K562 (cell line): ENCODE measurements around the gene RACGAP1. TPM values are rescaled to one million over a fixed set of nuclear protein-coding genes. Genes with fewer than 3 reads are reported as not detected.

Source experiments
- ATAC-seq: fragments of 200-7000 bp; cut with Tn5 transposase; 3 replicates; pipeline ENCODE4 v1.9.1; 2020; ENCODE audit warnings: moderate library complexity
- BruUV-seq: library from RNA; stranded (reverse); fragments of 400-500 nt; replicated peaks from 2 replicates; lab custom pipeline; 2021; lab: Mats Ljungman, UMichigan
- CTCF ChIA-PET: fragments of 300-600 bp; formaldehyde crosslinking; extraction: SDS; loops from one replicate; lab custom pipeline; 2021; ENCODE audit warnings: low intra/inter-chr PET ratio; lab: Yijun Ruan, JAX
- POLR2A ChIA-PET: fragments of 300-600, 350-650 bp; sonication (Branson Sonifier 250); formaldehyde crosslinking; extraction: SDS; loops from one replicate; lab custom pipeline; 2021; ENCODE audit warnings: antibody characterized with exemption, inconsistent platforms; lab: Yijun Ruan, JAX
- DNase-seq, 4 experiments: peaks; one replicate each; pipeline versions ENCODE4 v3.0.0 to v3.0.0-alpha.2; 2011 to 2018; ENCODE audit warnings: low spot score in 3 of 4, mixed read lengths in 3 of 4; ENCODE audit errors: extremely low read depth in 1 of 4
- FAIRE-seq: peaks from 2 replicates; lab custom pipeline; 2011; peaks lifted over from hg19 to GRCh38; lab: Jason Lieb, UNC
- H2AFZ ChIP-seq: 2 replicates; pipeline ENCODE4 v1.6.0; 2011; ENCODE audit warnings: low read depth, low read length, control low read depth, inconsistent platforms
- H3K27ac ChIP-seq: fragments of 200-600 bp; 3 replicates; pipeline ENCODE4 v1.8.0; 2011; ENCODE audit warnings: low read depth, mild to moderate bottlenecking, control low read depth, inconsistent platforms, low read length, moderate library complexity, mixed read lengths; ENCODE audit errors: extremely low read depth
- H3K27me3 ChIP-seq, 2 experiments: fragments of 300-600 bp in 1 of 2; 2 replicates in 1 of 2; 3 replicates in 1 of 2; pipeline versions ENCODE4 v1.6.0 to v1.8.0; 2011; ENCODE audit warnings: inconsistent platforms in 2 of 2, low read length in 2 of 2, mild to moderate bottlenecking in 1 of 2, mixed read lengths in 1 of 2, moderate library complexity in 1 of 2; ENCODE audit not compliant: control insufficient read depth in 2 of 2, insufficient read depth in 2 of 2
- H3K36me3 ChIP-seq: fragments of 300-600 bp; 3 replicates; pipeline ENCODE4 v1.8.0; 2011; ENCODE audit warnings: mild to moderate bottlenecking, low read length, inconsistent platforms; ENCODE audit not compliant: control insufficient read depth, insufficient read depth
- H3K4me1 ChIP-seq, 2 experiments: fragments of 200-600 bp in 1 of 2; replicated peaks in 1 of 2; 2 replicates in 1 of 2; 3 replicates in 1 of 2; pipeline versions ENCODE4 v1.5.1 to v1.8.0; 2011; ENCODE audit warnings: inconsistent platforms in 2 of 2, low read length in 2 of 2, mild to moderate bottlenecking in 1 of 2, mixed read lengths in 1 of 2, moderate library complexity in 1 of 2; ENCODE audit not compliant: control insufficient read depth in 2 of 2, insufficient read depth in 2 of 2
- H3K4me2 ChIP-seq: 2 replicates; pipeline ENCODE4 v1.6.1; 2011; ENCODE audit warnings: low read length, control low read depth, inconsistent platforms, mixed read lengths; ENCODE audit not compliant: insufficient read depth
- H3K4me3 ChIP-seq: fragments of 200-600 bp; sonication (generic), shearing (Covaris generic); 2 replicates; pipeline ENCODE4 v1.5.1; 2016; ENCODE audit warnings: control low read depth, inconsistent platforms
- H3K79me2 ChIP-seq: fragments of 200-600 bp; 3 replicates; pipeline ENCODE4 v1.8.0; 2011; ENCODE audit warnings: low read length, inconsistent platforms; ENCODE audit not compliant: control insufficient read depth, insufficient read depth
- H3K9ac ChIP-seq, 2 experiments: 2 replicates each; pipeline versions ENCODE4 v1.6.0 to v1.6.1; 2011; ENCODE audit warnings: low read depth in 2 of 2, low read length in 2 of 2, control low read depth in 1 of 2, inconsistent platforms in 1 of 2, mild to moderate bottlenecking in 1 of 2, mixed read lengths in 1 of 2; ENCODE audit not compliant: insufficient read depth in 1 of 2
- H3K9me1 ChIP-seq: one replicate; pipeline ENCODE4 v1.6.0; 2011; ENCODE audit warnings: inconsistent platforms, mild to moderate bottlenecking, low read length, moderate library complexity; ENCODE audit not compliant: control insufficient read depth, insufficient read depth
- H3K9me3 ChIP-seq: replicated peaks from 2 replicates; pipeline ENCODE4 v1.5.1; 2011; ENCODE audit warnings: low read depth, low read length, inconsistent platforms; ENCODE audit not compliant: control insufficient read depth, insufficient read depth
- H4K20me1 ChIP-seq: replicated peaks from 2 replicates; pipeline ENCODE4 v1.6.1; 2011; ENCODE audit warnings: low read length, inconsistent platforms, mixed read lengths; ENCODE audit not compliant: control insufficient read depth, insufficient read depth
- LARP7 ChIP-seq: fragments of 450-650 bp; IDR thresholded peaks from 2 replicates; pipeline ENCODE4 v1.6.1; 2016
- MEIS2 ChIP-seq: fragments of 450-650 bp; IDR thresholded peaks from 2 replicates; pipeline ENCODE4 v1.6.1; 2014; ENCODE audit warnings: mild to moderate bottlenecking; ENCODE audit not compliant: partially characterized antibody
- RBM25 ChIP-seq: fragments of 200-400 bp; formaldehyde crosslinking; IDR thresholded peaks from 2 replicates; pipeline ENCODE4 v1.6.1; 2018; ENCODE audit warnings: low read length, low read depth, moderate library complexity; ENCODE audit not compliant: severe bottlenecking
- WGBS: fragments of 100-300 bp; shearing (Covaris generic); methylation state at CpG from one replicate; pipeline ENCODE4 v1.1.6; 2016; ENCODE audit warnings: low coverage, mixed read lengths; ENCODE audit not compliant: insufficient coverage; ENCODE audit errors: missing lambda C conversion rate; 5-methylcytosine and 5-hydroxymethylcytosine counted together
- in situ Hi-C: fragments of 300-500 bp; cut with MboI; formaldehyde crosslinking; loops from 4 replicates; pipeline ENCODE4 v1.15.0; 2018; ENCODE audit warnings: inconsistent platforms, mixed read lengths
- intact Hi-C: fragments of 100-400 bp; cut with micrococcal nuclease; formaldehyde crosslinking; loops from 2 replicates; pipeline ENCODE4 v1.14.2; 2022
- polyA plus RNA-seq, 8 experiments: library from polyadenylated mRNA; depleted of rRNA in 4 of 8; stranded (reverse) in 5 of 8; unstranded in 3 of 8; fragments of >200 nt; fragmentation: Nextera tagmentation in 2 of 8; fragmentation: Illumina TruSeq in 1 of 8; extraction: Ambion mirVana in 2 of 8; extraction: Trizol in 1 of 8; gene quantifications; 2 replicates each; pipeline versions ENCODE4 v1.2.1 to v1.2.3, GENCODE V29; 2011 to 2014; ENCODE audit warnings: inconsistent platforms in 1 of 8, missing spikeins in 1 of 8
- total RNA-seq, 7 experiments: library from RNA; depleted of rRNA in 6 of 7; stranded (reverse); fragments of >200 nt in 6 of 7; fragmentation: Illumina TruSeq in 2 of 7; extraction: Trizol in 2 of 7; gene quantifications; 2 replicates each; pipeline versions ENCODE4 v1.2.1 to v1.2.3, GENCODE V29; 2011 to 2021; ENCODE audit warnings: low replicate concordance in 1 of 7

RACGAP1 gene
- total and polyA plus RNA-seq, 9 of the 15 experiments (the other 6 are each of a cell fraction or from before 2014, with no cell fraction given), result 56.4 to 92.9 (median 71.8) TPM

GRCh38 chr12:50049254-50050118, 24.2 kb upstream of the RACGAP1 start:
- Histone ChIP-seq H3K79me2 (no peaks in the 10 kb centered on the region), H3K4me2 (peak overlapping the region; percentile 66), H3K36me3 (no peaks in the 10 kb centered on the region), H3K4me1 (peaks cover 34 to 39% of the 10 kb centered on the region in 2 experiments), H3K27ac (no peak overlapping the region), H3K9ac (peak overlapping the region in 1 of 2 experiments; percentile 34; a peak in 1 of 4 replicates), H2AFZ (peak overlapping the region; percentile 84), H4K20me1 (peaks cover 12% of the 10 kb centered on the region), H3K9me1 (no peaks in the 10 kb centered on the region), H3K4me3 (no peak overlapping the region), H3K9me3 (no peaks in the 10 kb centered on the region), H3K27me3 (peaks cover 3 to 21% of the 10 kb centered on the region in 2 experiments; a peak in 2 of 5 replicates)
- 70% methylated on average over 3 of the region's 3 CpGs for WGBS
- ChIA-PET POLR2A (interaction anchor here (0.9 to 2.0 kb wide), 6 partner anchors 8 to 41 kb away, joined by 3 to 14 read pairs (median 4); no protein-coding TSS in a partner anchor), CTCF (no interaction called here)
- TF ChIP-seq MEIS2 (no peak), LARP7 (0 out of 2 replicates have a peak, but pooled peaks have one; percentile 23), RBM25 (peak; percentile 91)
- BruUV-seq, result no TSS peak
- FAIRE-seq (no peak), ATAC-seq (no peak), DNase-seq (no peak)
- intact Hi-C loops, result loop anchor here (1.0 to 5.0 kb wide), 2 partner anchors 10 to 182 kb away; no protein-coding TSS in a partner anchor
- in situ Hi-C loops, result no loop called here
